KOPT-K1 (cell line): ENCODE data around the gene CRYBA1.
"Not testable (repeated sequence)": the region's sequence is repeated elsewhere in the genome, so short reads cannot be mapped to it uniquely, and the experiment has no call there.

ENCODE experiments used
- H3K27ac ChIP-seq: fragments of 200-600 bp; sonication (generic); 2 replicates; pipeline ENCODE4 v1.5.1; 2016; ENCODE audit warnings: antibody characterized with exemption, mild to moderate bottlenecking, low read depth, low read length; ENCODE audit not compliant: poor library complexity, severe bottlenecking
- H3K36me3 ChIP-seq: fragments of 200-600 bp; sonication (generic); 2 replicates; pipeline ENCODE4 v1.5.1; 2017; ENCODE audit warnings: antibody characterized with exemption, mild to moderate bottlenecking, low read length, moderate library complexity; ENCODE audit not compliant: insufficient read depth
- H3K9me3 ChIP-seq: fragments of 200-600 bp; sonication (generic); 2 replicates; pipeline ENCODE4 v1.5.1; 2017; ENCODE audit warnings: antibody characterized with exemption, low read length, mild to moderate bottlenecking; ENCODE audit not compliant: insufficient read depth, poor library complexity, severe bottlenecking

CRYBA1 gene

DNA sequence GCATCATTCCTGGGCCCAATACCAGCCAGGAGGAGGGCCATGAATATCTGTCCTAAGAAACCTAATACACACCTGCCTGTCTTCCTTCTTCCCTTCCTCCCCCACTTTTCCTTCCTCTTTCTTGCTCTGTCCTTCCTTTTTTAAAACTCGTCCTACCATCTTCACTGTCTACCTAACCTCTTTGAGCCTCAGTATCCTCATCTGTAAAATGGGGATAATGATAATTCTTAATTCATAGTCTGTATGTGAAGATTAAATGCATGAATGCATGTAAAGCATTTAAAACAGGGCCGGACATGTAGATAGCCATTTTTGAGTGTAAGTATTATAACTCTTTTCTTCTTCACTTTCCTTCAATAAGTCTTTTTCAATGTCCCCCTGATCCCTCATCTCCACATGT, 560 bp downstream of the CRYBA1 start:
- no peaks in the 10 kb centered on the region for H3K36me3 ChIP-seq
- H3K9me3 ChIP-seq = no peaks in the 10 kb centered on the region
- H3K27ac ChIP-seq = no peak overlapping the region

DNA sequence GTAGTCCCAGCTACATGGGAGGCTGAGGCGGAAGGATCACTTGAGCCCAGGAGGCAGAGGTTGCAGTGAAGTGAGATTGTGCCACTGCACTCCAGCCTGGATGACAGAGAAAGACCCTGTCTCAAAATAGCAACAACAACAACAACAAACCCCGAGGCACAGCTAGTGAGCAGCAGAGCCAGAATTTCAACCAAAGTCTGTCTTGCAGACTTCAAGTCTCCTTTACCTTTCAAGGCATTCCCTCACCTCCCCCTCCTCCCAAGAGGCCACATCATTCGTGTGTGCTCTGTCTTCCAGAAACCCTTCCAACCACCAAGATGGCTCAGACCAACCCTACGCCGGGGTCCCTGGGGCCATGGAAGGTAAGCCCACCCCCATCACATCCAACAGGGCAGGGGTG, 2.2 kb downstream of the CRYBA1 start:
- H3K27ac ChIP-seq = no peak overlapping the region
- H3K36me3 ChIP-seq = no peaks in the 10 kb centered on the region
- no peaks in the 10 kb centered on the region for H3K9me3 ChIP-seq

DNA sequence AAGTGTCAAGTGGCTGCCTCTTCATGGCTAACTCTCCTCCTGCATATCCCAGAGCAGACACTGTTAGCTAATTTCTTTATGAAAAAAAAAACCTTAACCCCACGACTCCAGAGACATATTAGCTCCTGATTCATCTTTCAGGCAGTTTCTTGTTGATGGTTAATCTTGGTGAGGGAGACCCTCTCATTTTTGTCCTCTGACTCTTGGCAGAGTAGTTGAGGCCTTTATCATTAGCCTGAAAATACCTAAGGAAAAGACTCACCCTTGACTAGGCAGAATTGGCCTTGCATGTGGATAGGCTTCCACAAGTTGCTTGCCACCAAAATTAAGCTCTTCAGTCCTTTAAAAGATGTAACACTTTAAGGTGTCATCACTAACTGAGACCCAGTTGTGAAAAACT, 4.0 kb downstream of the CRYBA1 start:
- H3K27ac ChIP-seq = no peak overlapping the region
- peaks cover 9% of the 10 kb centered on the region for H3K36me3 ChIP-seq
- H3K9me3 ChIP-seq = no peaks in the 10 kb centered on the region

DNA sequence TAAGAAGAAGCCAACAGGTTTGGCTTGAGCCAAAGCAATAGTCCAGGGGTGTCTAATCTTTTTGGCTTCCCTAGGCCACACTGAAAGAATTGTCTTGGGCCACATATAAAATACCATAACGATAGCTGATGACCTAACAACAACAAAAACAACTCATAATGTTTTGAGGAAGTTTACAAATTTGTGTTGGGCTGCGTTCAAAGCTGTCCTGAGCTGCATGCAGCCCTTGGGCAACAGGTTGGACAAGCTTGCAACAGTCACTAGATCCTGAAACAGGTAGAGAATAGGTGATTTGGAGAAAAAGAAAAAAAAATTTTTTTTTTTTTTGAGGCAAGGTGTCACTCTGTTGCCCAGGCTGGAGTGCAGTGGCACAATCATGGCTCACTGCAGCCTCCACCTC, 4.5 kb downstream of the CRYBA1 start:
- no peak overlapping the region for H3K27ac ChIP-seq
- H3K9me3 ChIP-seq = no peaks in the 10 kb centered on the region
- H3K36me3 ChIP-seq = peaks cover 12% of the 10 kb centered on the region

DNA sequence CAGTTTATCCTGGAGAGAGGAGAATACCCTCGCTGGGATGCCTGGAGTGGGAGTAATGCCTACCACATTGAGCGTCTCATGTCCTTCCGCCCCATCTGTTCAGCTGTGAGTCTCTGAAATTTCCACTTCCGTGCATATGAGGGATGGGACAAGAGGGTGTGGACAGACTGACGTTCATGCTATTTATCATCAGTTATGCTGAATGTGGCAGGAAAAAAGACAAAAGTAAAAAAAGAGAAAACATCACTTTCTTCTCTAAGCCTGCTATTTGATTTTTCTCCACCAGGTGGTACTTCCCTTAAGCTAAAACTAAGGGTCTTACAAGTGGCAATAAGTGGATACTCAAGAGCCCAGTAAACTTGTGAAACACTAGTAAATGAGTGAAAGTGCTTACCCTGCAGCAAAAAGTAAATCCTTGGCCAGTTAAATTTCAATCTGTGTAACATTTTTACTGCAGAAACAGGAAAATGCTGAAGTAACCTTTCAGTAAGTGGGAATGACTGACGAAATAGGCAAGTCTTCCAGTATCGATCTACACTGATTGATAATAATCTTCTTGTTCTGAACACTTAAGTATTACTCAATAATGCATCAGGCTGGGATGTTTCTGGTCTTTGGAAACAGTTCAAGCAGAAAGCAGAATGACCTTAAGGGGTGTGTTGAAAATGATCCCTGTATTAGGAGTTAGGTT, 5.6 kb downstream of the CRYBA1 start:
- Histone ChIP-seq H3K36me3 (peaks cover 23% of the 10 kb centered on the region), H3K9me3 (no peaks in the 10 kb centered on the region), H3K27ac (no peak overlapping the region)

DNA sequence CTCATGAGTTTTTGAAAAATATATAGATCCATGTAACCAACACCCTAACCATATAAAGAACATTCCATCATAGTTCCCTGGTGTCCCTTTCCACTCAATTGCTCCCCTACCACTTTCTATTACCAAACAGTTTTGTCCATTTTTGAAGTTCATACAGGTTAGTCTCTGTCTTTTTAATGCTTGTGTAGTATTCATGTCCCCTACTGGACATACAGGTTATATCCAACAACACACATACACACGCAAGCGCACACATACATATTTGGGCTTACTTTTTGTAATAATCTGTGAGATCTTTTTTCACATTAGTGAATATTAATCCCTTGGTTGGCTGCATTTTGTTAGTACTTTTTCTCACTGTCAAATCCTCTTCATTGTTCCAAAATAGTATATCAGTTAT, 6.4 kb downstream of the CRYBA1 start:
- no peak overlapping the region for H3K27ac ChIP-seq
- peaks cover 31% of the 10 kb centered on the region for H3K36me3 ChIP-seq
- H3K9me3 ChIP-seq = no peaks in the 10 kb centered on the region

GRCh38 chr17:29255926-29256522, 9.4 kb downstream of the CRYBA1 start:
- peaks cover 61% of the 10 kb centered on the region for H3K36me3 ChIP-seq
- no peaks in the 10 kb centered on the region for H3K9me3 ChIP-seq
- no peak overlapping the region for H3K27ac ChIP-seq

- H3K36me3 ChIP-seq = peaks cover 69% of the 10 kb centered on the region
- no peak overlapping the region for H3K27ac ChIP-seq
- H3K9me3 ChIP-seq = no peaks in the 10 kb centered on the region
Measured at GRCh38 chr17:29256735-29257466, 10.2 kb downstream of the CRYBA1 start.

DNA sequence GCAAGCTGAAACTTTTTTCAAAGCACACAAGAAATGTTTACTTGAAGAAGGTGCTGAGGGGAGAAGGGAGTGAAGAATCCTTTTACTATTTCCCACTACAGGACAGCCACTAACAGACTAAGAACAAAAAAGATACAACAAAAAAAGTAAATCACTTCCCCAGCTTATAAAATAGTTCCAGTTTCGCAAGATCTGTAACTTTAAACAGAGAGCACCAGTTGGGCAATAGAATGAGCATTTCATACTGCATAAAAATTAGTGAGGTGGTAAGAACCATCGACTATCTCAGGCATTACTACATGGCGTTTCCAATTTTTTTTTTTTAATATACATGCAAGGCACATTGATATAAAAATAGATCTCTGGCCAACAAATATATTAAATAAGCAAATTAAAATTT, 11.1 kb downstream of the CRYBA1 start:
- H3K27ac ChIP-seq = no peak overlapping the region
- H3K36me3 ChIP-seq = peaks cover 78% of the 10 kb centered on the region
- no peaks in the 10 kb centered on the region for H3K9me3 ChIP-seq

GRCh38 chr17:29263916-29264315, 17.3 kb downstream of the CRYBA1 start:
- H3K9me3 ChIP-seq = no peaks in the 10 kb centered on the region
- no peak overlapping the region for H3K27ac ChIP-seq
- peaks cover 96% of the 10 kb centered on the region for H3K36me3 ChIP-seq

DNA sequence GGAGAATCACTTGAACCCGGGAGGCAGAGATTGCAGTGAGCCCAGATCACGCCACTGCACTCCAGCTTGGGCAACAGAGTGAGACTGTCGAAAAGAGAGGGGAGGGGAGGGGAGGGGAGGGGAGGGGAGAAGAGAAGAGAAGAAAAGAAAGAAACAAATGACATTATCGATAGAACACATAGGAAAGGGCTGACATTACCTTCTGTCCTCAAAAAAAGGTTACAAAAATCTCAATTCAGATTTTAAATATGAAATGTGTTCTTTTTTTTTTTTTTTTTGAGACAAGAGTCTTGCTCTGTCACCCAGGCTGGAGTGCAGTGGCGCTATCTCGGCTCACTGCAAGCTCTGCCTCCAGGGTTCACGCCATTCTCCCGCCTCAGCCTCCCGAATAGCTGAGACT, 25.3 kb downstream of the CRYBA1 start:
- H3K9me3 ChIP-seq, H3K27ac ChIP-seq: not testable (repeated sequence)
- H3K36me3 ChIP-seq = peaks cover 97% of the 10 kb centered on the region

DNA sequence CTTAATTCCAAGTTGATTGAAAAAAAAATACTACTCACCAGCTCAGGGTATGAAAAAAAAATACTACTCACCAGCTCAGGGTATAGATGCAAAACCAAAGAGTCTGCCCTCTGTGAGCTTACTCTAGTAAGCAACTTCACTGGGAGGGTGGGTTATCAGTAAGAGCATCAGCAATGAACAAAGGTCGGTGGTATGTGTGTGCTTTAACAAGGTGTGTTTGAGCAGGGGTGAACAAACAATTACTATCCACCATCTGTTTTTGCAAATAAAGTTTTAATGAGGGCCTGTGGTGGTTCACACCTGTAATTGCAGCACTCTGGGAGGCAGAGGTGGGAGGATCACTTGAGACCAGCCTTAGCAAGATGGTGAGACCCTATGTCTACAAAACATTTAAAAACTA, 27.3 kb downstream of the CRYBA1 start:
- H3K27ac ChIP-seq = no peak overlapping the region
- no peaks in the 10 kb centered on the region for H3K9me3 ChIP-seq
- peaks cover 97% of the 10 kb centered on the region for H3K36me3 ChIP-seq

DNA sequence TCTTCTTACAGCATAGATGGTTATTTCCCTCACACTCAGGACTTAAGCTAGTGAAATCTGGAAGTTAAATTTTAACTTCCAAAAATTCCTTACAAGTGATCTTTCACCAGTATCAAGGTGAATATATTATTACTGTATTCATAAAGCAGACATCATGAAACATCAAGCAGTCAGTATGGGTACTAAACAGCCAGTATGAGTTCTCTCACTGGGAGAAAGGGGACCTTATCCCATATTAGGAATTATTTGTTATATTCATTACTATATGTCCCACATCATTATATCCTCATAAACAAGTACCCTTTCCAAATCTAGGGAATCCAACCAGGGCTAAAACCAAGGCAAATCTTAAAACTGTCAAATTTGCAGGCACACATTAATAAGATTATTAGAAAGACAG, 32.0 kb downstream of the CRYBA1 start:
- Histone ChIP-seq H3K27ac (no peak overlapping the region), H3K36me3 (peaks cover 100% of the 10 kb centered on the region), H3K9me3 (no peaks in the 10 kb centered on the region)

DNA sequence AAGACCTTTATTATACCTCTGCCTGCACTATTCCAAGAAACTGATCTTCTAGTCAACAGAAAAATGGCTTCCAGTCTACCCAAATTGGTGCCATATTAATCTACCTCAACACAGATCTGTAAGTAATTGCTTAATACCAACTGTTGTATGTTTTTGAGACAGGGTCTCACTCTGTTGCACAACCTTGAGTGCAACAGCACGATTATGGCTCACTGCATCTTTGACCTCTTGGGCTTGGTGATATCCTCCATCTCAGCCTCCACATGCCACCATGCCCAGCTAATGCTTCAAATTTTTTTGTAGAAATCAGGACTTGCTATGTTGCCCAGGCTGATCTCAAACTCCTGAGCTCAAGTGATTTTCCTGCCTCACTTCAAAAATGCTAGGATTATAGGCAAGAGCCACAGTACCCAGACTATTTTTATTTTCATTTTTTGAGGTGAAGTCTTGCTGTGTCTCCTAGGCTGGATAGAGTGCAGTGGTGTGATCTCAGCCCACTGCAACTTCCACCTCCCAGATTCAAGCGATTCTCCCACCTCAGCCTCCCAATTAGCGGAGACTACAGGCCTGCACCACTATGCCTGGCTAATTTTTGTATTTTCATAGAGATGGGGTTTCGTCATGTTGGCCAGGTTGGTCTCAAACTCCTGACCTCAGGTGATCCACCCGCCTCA, 32.9 kb downstream of the CRYBA1 start:
- Histone ChIP-seq H3K27ac (no peak overlapping the region), H3K36me3 (peaks cover 100% of the 10 kb centered on the region), H3K9me3 (no peaks in the 10 kb centered on the region)

DNA sequence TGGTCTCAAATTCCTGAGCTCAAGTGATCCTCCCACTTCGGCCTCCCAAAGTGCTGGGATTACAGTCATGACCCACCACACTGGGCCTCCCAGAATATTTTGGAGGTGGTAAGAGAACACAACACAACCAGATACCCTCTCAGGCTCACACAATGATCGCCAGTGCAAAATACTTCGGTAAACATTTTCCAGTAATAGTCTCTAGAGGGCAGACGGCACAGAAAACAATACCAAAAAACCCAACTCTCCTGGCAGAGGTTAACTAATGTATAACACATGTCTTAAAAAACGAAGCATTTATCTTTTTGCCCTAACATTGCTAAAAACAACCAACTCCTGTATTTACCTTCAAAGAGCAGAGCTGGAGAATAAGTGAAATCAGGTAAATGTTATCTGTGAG, 36.8 kb downstream of the CRYBA1 start:
- Histone ChIP-seq H3K36me3 (peaks cover 100% of the 10 kb centered on the region), H3K27ac (no peak overlapping the region), H3K9me3 (no peaks in the 10 kb centered on the region)
